GM18520 (cell line): ENCODE data around the gene NFIA.
A peak's percentile ranks its signal among the peaks of the same experiment; 100 is the strongest.

Source experiments
- ATAC-seq: cut with Tn5 transposase; IDR thresholded peaks from one replicate; pipeline ENCODE4 v1.9.1; 2021; ENCODE audit not compliant: unreplicated experiment

Gene NFIA

GRCh38 chr1:61419196-61419595, 336.8 kb downstream of the NFIA start:
- no peak for ATAC-seq

- no peak for ATAC-seq
Observed at GRCh38 chr1:61419657-61420056, 337.3 kb downstream of the NFIA start.

- ATAC-seq: no peak
Observed at GRCh38 chr1:61420243-61420642, 337.9 kb downstream of the NFIA start.

- no peak for ATAC-seq
Observed at GRCh38 chr1:61420909-61421835, 338.8 kb downstream of the NFIA start.

GRCh38 chr1:61423643-61424042, 341.3 kb downstream of the NFIA start:
- no peak for ATAC-seq

- ATAC-seq: no peak
Observed at GRCh38 chr1:61424382-61424781, 342.0 kb downstream of the NFIA start.

- ATAC-seq: no peak
Observed at GRCh38 chr1:61425040-61425439, 342.7 kb downstream of the NFIA start.

GRCh38 chr1:61426254-61426653, 343.9 kb downstream of the NFIA start:
- ATAC-seq: no peak

- ATAC-seq: no peak
Observed at GRCh38 chr1:61426885-61427284, 344.5 kb downstream of the NFIA start.

- ATAC-seq: no peak
Observed at GRCh38 chr1:61427510-61427909, 345.1 kb downstream of the NFIA start.

- ATAC-seq: no peak
Observed at GRCh38 chr1:61428146-61428545, 345.8 kb downstream of the NFIA start.

GRCh38 chr1:61432616-61433388, 350.4 kb downstream of the NFIA start:
- ATAC-seq: no peak

GRCh38 chr1:61433646-61434045, 351.3 kb downstream of the NFIA start:
- no peak for ATAC-seq

- peak; percentile 40 for ATAC-seq
Observed at GRCh38 chr1:61434276-61434675, 351.9 kb downstream of the NFIA start.

GRCh38 chr1:61435226-61435625, 352.9 kb downstream of the NFIA start:
- no peak for ATAC-seq

- no peak for ATAC-seq
Observed at GRCh38 chr1:61436016-61436415, 353.7 kb downstream of the NFIA start.

GRCh38 chr1:61436491-61437120, 354.2 kb downstream of the NFIA start:
- ATAC-seq: no peak

- ATAC-seq: no peak
Observed at GRCh38 chr1:61439234-61439633, 356.9 kb downstream of the NFIA start.

- no peak for ATAC-seq
Observed at GRCh38 chr1:61441723-61442262, 359.4 kb downstream of the NFIA start.

- no peak for ATAC-seq
Observed at GRCh38 chr1:61442544-61442943, 360.2 kb downstream of the NFIA start.

- no peak for ATAC-seq
Observed at GRCh38 chr1:61444288-61444687, 361.9 kb downstream of the NFIA start.
